NT2/D1 (cell line): ENCODE results near the gene ANKHD1.
"Not testable (repeated sequence)": the region's sequence is repeated elsewhere in the genome, so short reads cannot be mapped to it uniquely, and the experiment has no call there.

Experiments used
- DNase-seq: peaks from one replicate; pipeline ENCODE4 v3.0.0-alpha.2; 2011; ENCODE audit warnings: low read depth, low spot score
- H3K27me3 ChIP-seq: 2 replicates; pipeline ENCODE4 v1.6.0; 2011; ENCODE audit warnings: mild to moderate bottlenecking; ENCODE audit not compliant: insufficient read length, insufficient read depth
- H3K36me3 ChIP-seq: 2 replicates; pipeline ENCODE4 v1.6.1; 2011; ENCODE audit warnings: mild to moderate bottlenecking, low read length, mixed read lengths; ENCODE audit not compliant: insufficient read depth, insufficient read length
- H3K4me1 ChIP-seq: 2 replicates; pipeline ENCODE4 v1.5.1; 2011; ENCODE audit not compliant: insufficient read depth, insufficient read length
- H3K4me3 ChIP-seq: 2 replicates; pipeline ENCODE4 v1.5.1; 2011; ENCODE audit warnings: low read depth; ENCODE audit not compliant: insufficient read length
- H3K9ac ChIP-seq: 2 replicates; pipeline ENCODE4 v1.6.0; 2011; ENCODE audit warnings: low read depth; ENCODE audit not compliant: insufficient read length
- H3K9me3 ChIP-seq: 2 replicates; pipeline ENCODE4 v1.5.1; 2011; ENCODE audit warnings: mild to moderate bottlenecking, low read length; ENCODE audit not compliant: insufficient read depth
- SUZ12 ChIP-seq: IDR thresholded peaks from 2 replicates; pipeline ENCODE4 v1.6.1; 2011; ENCODE audit not compliant: insufficient read length, insufficient read depth; ENCODE audit errors: extremely low read depth
- YY1 ChIP-seq: IDR thresholded peaks from 2 replicates; pipeline ENCODE4 v1.6.1; 2011; ENCODE audit not compliant: insufficient read length, insufficient read depth
- ZNF274 ChIP-seq: IDR thresholded peaks from 2 replicates; pipeline ENCODE4 v1.6.1; 2011; ENCODE audit warnings: mild to moderate bottlenecking, low read depth, low read length

ANKHD1 gene

GRCh38 chr5:140571105-140571504, 169.5 kb downstream of the ANKHD1 start:
- Histone ChIP-seq H3K4me1 (peaks cover 10% of the 10 kb centered on the region), H3K36me3 (peaks cover 32% of the 10 kb centered on the region), H3K9me3 (no peaks in the 10 kb centered on the region), H3K27me3 (no peaks in the 10 kb centered on the region), H3K9ac (no peak overlapping the region), H3K4me3 (no peak overlapping the region)
- no peak for DNase-seq
- TF ChIP-seq YY1 (no peak), SUZ12 (no peak), ZNF274 (no peak)

GRCh38 chr5:140573683-140574082, 172.1 kb downstream of the ANKHD1 start:
- Histone ChIP-seq H3K4me3 (no peak overlapping the region), H3K4me1 (peaks cover 3% of the 10 kb centered on the region), H3K9me3 (no peaks in the 10 kb centered on the region), H3K27me3 (no peaks in the 10 kb centered on the region), H3K36me3 (peaks cover 8% of the 10 kb centered on the region), H3K9ac (no peak overlapping the region)
- no peak for TF ChIP-seq YY1
- TF ChIP-seq ZNF274: no peak
- no peak for TF ChIP-seq SUZ12
- no peak for DNase-seq

- H3K4me1 ChIP-seq: peaks cover 2% of the 10 kb centered on the region
- H3K27me3 ChIP-seq: no peaks in the 10 kb centered on the region
- no peaks in the 10 kb centered on the region for H3K9me3 ChIP-seq
- TF ChIP-seq ZNF274 (no peak), YY1 (no peak), SUZ12 (no peak)
- no peak overlapping the region for H3K9ac ChIP-seq
- peaks cover 8% of the 10 kb centered on the region for H3K36me3 ChIP-seq
- no peak for DNase-seq
- no peak overlapping the region for H3K4me3 ChIP-seq
These were observed 172.5 kb downstream of the ANKHD1 start for GRCh38 chr5:140574165-140574564.

GRCh38 chr5:140575309-140575708, 173.7 kb downstream of the ANKHD1 start:
- TF ChIP-seq SUZ12: no peak
- no peak for TF ChIP-seq YY1
- TF ChIP-seq ZNF274: no peak
- Histone ChIP-seq H3K27me3 (no peaks in the 10 kb centered on the region), H3K36me3 (peaks cover 3% of the 10 kb centered on the region), H3K9ac (no peak overlapping the region), H3K4me3 (no peak overlapping the region), H3K4me1 (peaks cover 2% of the 10 kb centered on the region), H3K9me3 (no peaks in the 10 kb centered on the region)
- DNase-seq: no peak

- Histone ChIP-seq H3K27me3 (no peaks in the 10 kb centered on the region), H3K4me1 (peaks cover 2% of the 10 kb centered on the region), H3K4me3 (no peak overlapping the region), H3K36me3 (no peaks in the 10 kb centered on the region), H3K9me3 (no peaks in the 10 kb centered on the region), H3K9ac (no peak overlapping the region)
- TF ChIP-seq YY1 (no peak), SUZ12 (no peak), ZNF274 (no peak)
- DNase-seq: no peak
These were observed 175.2 kb downstream of the ANKHD1 start for GRCh38 chr5:140576776-140577201.

GRCh38 chr5:140579188-140579747, 177.6 kb downstream of the ANKHD1 start:
- H3K27me3 ChIP-seq, H3K4me1 ChIP-seq, H3K4me3 ChIP-seq, H3K9ac ChIP-seq, DNase-seq, H3K36me3 ChIP-seq, H3K9me3 ChIP-seq: not testable (repeated sequence)

GRCh38 chr5:140587495-140587894, 185.9 kb downstream of the ANKHD1 start:
- 0 out of 2 replicates have a peak, but pooled peaks cover 6% of the 10 kb centered on the region for H3K9me3 ChIP-seq
- no peaks in the 10 kb centered on the region for H3K27me3 ChIP-seq
- H3K36me3 ChIP-seq: peaks cover 18% of the 10 kb centered on the region
- H3K4me3 ChIP-seq: no peak overlapping the region
- H3K9ac ChIP-seq: no peak overlapping the region
- no peak for TF ChIP-seq ZNF274
- TF ChIP-seq SUZ12: no peak
- TF ChIP-seq YY1: no peak
- DNase-seq: no peak
- H3K4me1 ChIP-seq: no peaks in the 10 kb centered on the region
